Measurements from ENCODE around the gene TSPAN18. TPM values are rescaled to one million over a fixed set of nuclear protein-coding genes. Genes with fewer than 3 reads are reported as not detected.

TSPAN18 gene
- total and polyA plus RNA-seq, 2 experiments from 2014 or later: 6.0 to 10.6 TPM

DNA sequence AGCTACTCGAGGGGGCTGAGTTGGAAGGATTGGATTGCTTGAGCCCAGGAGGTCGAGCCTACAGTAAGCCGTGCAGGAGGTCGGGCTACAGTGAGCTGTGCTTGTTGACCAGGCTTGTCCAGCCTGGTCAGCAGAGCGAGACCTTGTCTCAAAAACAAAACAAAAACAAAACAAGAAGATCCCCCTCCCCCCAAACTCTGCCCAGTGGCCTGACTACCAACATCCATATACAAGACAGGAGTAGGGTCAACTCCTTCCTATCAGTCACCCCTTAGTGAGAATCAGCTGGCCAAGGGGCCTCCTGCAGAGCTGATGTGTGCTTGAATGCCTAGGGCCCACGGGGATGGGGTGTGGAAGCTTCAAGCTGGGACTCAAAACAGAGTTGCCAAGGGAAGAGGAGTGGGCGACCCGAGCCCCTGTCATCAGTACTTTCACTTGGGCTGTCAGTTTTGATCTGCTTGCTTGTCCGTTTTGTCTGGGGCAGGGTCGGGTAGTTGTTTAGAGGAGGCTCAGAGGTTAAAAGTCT, 942 bp upstream of the TSPAN18 start:
- DNase-seq (ENCODE audit: low spot score): no peak

GRCh38 chr11:44727114-44727372, 281 bp downstream of the TSPAN18 start:
- Histone ChIP-seq H3K36me3 (ENCODE audit: insufficient read depth) (no peaks in the 10 kb centered on the region), H3K4me2 (peak overlapping the region; percentile 94), H3K79me2 (replicated peaks; ENCODE audit: insufficient read depth) (peaks cover 4% of the 10 kb centered on the region; the same call in 1 of the 2 replicates), H3K27ac (ENCODE audit: low read depth) (no peak overlapping the region), H3K4me3 (peak overlapping the region; percentile 81), H3K27me3 (ENCODE audit: insufficient read depth) (peaks cover 81% of the 10 kb centered on the region), H4K20me1 (replicated peaks; ENCODE audit: insufficient read depth) (peaks cover 4% of the 10 kb centered on the region; the same call in 1 of the 2 replicates), H3F3A (replicated peaks; ENCODE audit: low read depth) (peaks cover 23% of the 10 kb centered on the region), H3K9me2 (ENCODE audit: insufficient read depth) (no peaks in the 10 kb centered on the region), H2AFZ (peak overlapping the region; percentile 84; the same call in 1 of the 2 replicates), H3K4me1 (ENCODE audit: insufficient read depth) (peaks cover 53% of the 10 kb centered on the region)
- 0 out of 3 replicates have a peak, but pooled peaks cover 8% of the 10 kb centered on the region for H3K36me3 Mint-ChIP-seq (ENCODE audit: low read depth)
- no peak overlapping the region for H3K27ac Mint-ChIP-seq
- peaks cover 66% of the 10 kb centered on the region for H3K27me3 Mint-ChIP-seq (ENCODE audit: insufficient read depth, low read depth, poor library complexity)
- no peak overlapping the region for H3K4me3 Mint-ChIP-seq
- ATAC-seq (no peak), DNase-seq (ENCODE audit: low spot score) (no peak)
- peaks cover 60% of the 10 kb centered on the region for H3K4me1 Mint-ChIP-seq
- no peaks in the 10 kb centered on the region; the same call in 2 of the 3 replicates for H3K9me3 Mint-ChIP-seq
- TF ChIP-seq STAT1 (IDR thresholded peaks at IDR 0.05; ENCODE audit: unreplicated experiment) (no peak), POLR2AphosphoS5 (IDR thresholded peaks at IDR 0.05; ENCODE audit: low read depth) (no peak), ZNF331 (CRISPR knock-in tag; IDR thresholded peaks at IDR 0.05; ENCODE audit: low read depth) (no peak), EZH2 (IDR thresholded peaks at IDR 0.05; ENCODE audit: low read depth, unreplicated experiment) (no peak), CTCF (conservative IDR thresholded peaks at IDR 0.05; ENCODE audit: low read depth in 2 of 2) (no peak), ZNF114 (CRISPR knock-in tag; IDR thresholded peaks at IDR 0.05) (no peak), JUNB (IDR thresholded peaks at IDR 0.05; ENCODE audit: unreplicated experiment) (no peak), EZH2phosphoT487 (IDR thresholded peaks at IDR 0.05; ENCODE audit: unreplicated experiment) (no peak), CREB1 (CRISPR knock-in tag; IDR thresholded peaks at IDR 0.05; ENCODE audit: low read depth) (no peak), ZNF462 (CRISPR knock-in tag; IDR thresholded peaks at IDR 0.05) (no peak)
- TF ChIP-seq, protein P1, sequence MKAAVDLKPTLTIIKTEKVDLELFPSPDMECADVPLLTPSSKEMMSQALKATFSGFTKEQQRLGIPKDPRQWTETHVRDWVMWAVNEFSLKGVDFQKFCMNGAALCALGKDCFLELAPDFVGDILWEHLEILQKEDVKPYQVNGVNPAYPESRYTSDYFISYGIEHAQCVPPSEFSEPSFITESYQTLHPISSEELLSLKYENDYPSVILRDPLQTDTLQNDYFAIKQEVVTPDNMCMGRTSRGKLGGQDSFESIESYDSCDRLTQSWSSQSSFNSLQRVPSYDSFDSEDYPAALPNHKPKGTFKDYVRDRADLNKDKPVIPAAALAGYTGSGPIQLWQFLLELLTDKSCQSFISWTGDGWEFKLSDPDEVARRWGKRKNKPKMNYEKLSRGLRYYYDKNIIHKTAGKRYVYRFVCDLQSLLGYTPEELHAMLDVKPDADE (IDR thresholded peaks at IDR 0.05): no peak

More for the DNA sequence above, 942 bp upstream of the TSPAN18 start:
- Mint-ChIP-seq H3K4me3 (peak overlapping the region; percentile 82), H3K27ac (no peak overlapping the region), H3K36me3 (ENCODE audit: low read depth) (no peaks in the 10 kb centered on the region), H3K4me1 (peaks cover 60% of the 10 kb centered on the region), H3K27me3 (ENCODE audit: insufficient read depth, low read depth, poor library complexity) (peaks cover 62% of the 10 kb centered on the region), H3K9me3 (no peaks in the 10 kb centered on the region; the same call in 2 of the 3 replicates)
- Histone ChIP-seq H3K27ac (ENCODE audit: low read depth) (no peak overlapping the region; the same call in 1 of the 2 replicates), H3K4me2 (peak overlapping the region; percentile 86), H3F3A (replicated peaks; ENCODE audit: low read depth) (peaks cover 23% of the 10 kb centered on the region), H3K36me3 (ENCODE audit: insufficient read depth) (no peaks in the 10 kb centered on the region), H4K20me1 (replicated peaks; ENCODE audit: insufficient read depth) (peaks cover 4% of the 10 kb centered on the region; the same call in 1 of the 2 replicates), H3K9me2 (ENCODE audit: insufficient read depth) (no peaks in the 10 kb centered on the region), H2AFZ (peak overlapping the region; percentile 96; the same call in 1 of the 2 replicates), H3K79me2 (replicated peaks; ENCODE audit: insufficient read depth) (no peaks in the 10 kb centered on the region), H3K4me1 (ENCODE audit: insufficient read depth) (peaks cover 41% of the 10 kb centered on the region), H3K27me3 (ENCODE audit: insufficient read depth) (peaks cover 69% of the 10 kb centered on the region), H3K4me3 (peak overlapping the region; percentile 93)
- TF ChIP-seq NANOG (IDR thresholded peaks at IDR 0.05; ENCODE audit: borderline replicate concordance) (no peak), ZNF114 (CRISPR knock-in tag; IDR thresholded peaks at IDR 0.05) (no peak), STAT1 (IDR thresholded peaks at IDR 0.05; ENCODE audit: unreplicated experiment) (no peak), ZNF331 (CRISPR knock-in tag; IDR thresholded peaks at IDR 0.05; ENCODE audit: low read depth) (no peak), EZH2phosphoT487 (IDR thresholded peaks at IDR 0.05; ENCODE audit: unreplicated experiment) (no peak)
- ATAC-seq: no peak

Measured in GM23338 (cell line).